HG03571 (cell line): ENCODE measurements around the gene DHH.

Experiments
- ATAC-seq: cut with Tn5 transposase; IDR thresholded peaks from one replicate; pipeline ENCODE4 v1.9.1; 2021; ENCODE audit not compliant: unreplicated experiment

DHH gene

GRCh38 chr12:49109641-49110463 is 15.3 kb upstream of the DHH start:
- ATAC-seq = no peak

GRCh38 chr12:49108958-49109404 is 14.4 kb upstream of the DHH start:
- no peak for ATAC-seq

GRCh38 chr12:49105504-49106084 is 11.0 kb upstream of the DHH start:
- no peak for ATAC-seq

- ATAC-seq = no peak
These were observed 10.2 kb upstream of the DHH start for GRCh38 chr12:49104822-49105221.

GRCh38 chr12:49100380-49100779 is 5.8 kb upstream of the DHH start:
- no peak for ATAC-seq

- no peak for ATAC-seq
These were observed 4.1 kb upstream of the DHH start for GRCh38 chr12:49098703-49099102.

- no peak for ATAC-seq
These were observed 3.4 kb upstream of the DHH start for GRCh38 chr12:49098035-49098451.

GRCh38 chr12:49097381-49097780 is 2.8 kb upstream of the DHH start:
- ATAC-seq = no peak

GRCh38 chr12:49094975-49095365 is 369 bp upstream of the DHH start:
- no peak for ATAC-seq

GRCh38 chr12:49093792-49094159 is 825 bp downstream of the DHH start:
- ATAC-seq = no peak

GRCh38 chr12:49092816-49093406 is 1.7 kb downstream of the DHH start:
- no peak for ATAC-seq

GRCh38 chr12:49092086-49092815 is 2.4 kb downstream of the DHH start:
- no peak for ATAC-seq

- ATAC-seq = no peak
These were observed 2.8 kb downstream of the DHH start for GRCh38 chr12:49091836-49092085.

- no peak for ATAC-seq
These were observed 3.4 kb downstream of the DHH start for GRCh38 chr12:49091056-49091835.

GRCh38 chr12:49089821-49090773 is 4.5 kb downstream of the DHH start:
- no peak for ATAC-seq

GRCh38 chr12:49088932-49089330 is 5.7 kb downstream of the DHH start:
- no peak for ATAC-seq

GRCh38 chr12:49088150-49088931 is 6.3 kb downstream of the DHH start:
- ATAC-seq = peak; percentile 76

GRCh38 chr12:49086116-49086515 is 8.5 kb downstream of the DHH start:
- no peak for ATAC-seq

- ATAC-seq = no peak
These were observed 10.2 kb downstream of the DHH start for GRCh38 chr12:49084438-49084837.
